K562 (cell line): ENCODE results near the gene COQ8A. TPM values are rescaled to one million over a fixed set of nuclear protein-coding genes. Genes with fewer than 3 reads are reported as not detected.

Experiments used
- ATAC-seq: fragments of 200-7000 bp; cut with Tn5 transposase; 3 replicates; pipeline ENCODE4 v1.9.1; 2020; ENCODE audit warnings: moderate library complexity
- BruUV-seq: library from RNA; stranded (reverse); fragments of 400-500 nt; replicated peaks from 2 replicates; lab custom pipeline; 2021; lab: Mats Ljungman, UMichigan
- CTCF ChIA-PET: fragments of 300-600 bp; formaldehyde crosslinking; extraction: SDS; loops from one replicate; lab custom pipeline; 2021; ENCODE audit warnings: low intra/inter-chr PET ratio; lab: Yijun Ruan, JAX
- POLR2A ChIA-PET: fragments of 300-600, 350-650 bp; sonication (Branson Sonifier 250); formaldehyde crosslinking; extraction: SDS; loops from one replicate; lab custom pipeline; 2021; ENCODE audit warnings: antibody characterized with exemption, inconsistent platforms; lab: Yijun Ruan, JAX
- DNase-seq, 4 experiments: peaks; one replicate each; pipeline versions ENCODE4 v3.0.0 to v3.0.0-alpha.2; 2011 to 2018; ENCODE audit warnings: low spot score in 3 of 4, mixed read lengths in 3 of 4; ENCODE audit errors: extremely low read depth in 1 of 4
- FAIRE-seq: peaks from 2 replicates; lab custom pipeline; 2011; peaks lifted over from hg19 to GRCh38; lab: Jason Lieb, UNC
- H2AFZ ChIP-seq: 2 replicates; pipeline ENCODE4 v1.6.0; 2011; ENCODE audit warnings: low read depth, low read length, control low read depth, inconsistent platforms
- H3K27ac ChIP-seq: fragments of 200-600 bp; 3 replicates; pipeline ENCODE4 v1.8.0; 2011; ENCODE audit warnings: low read depth, mild to moderate bottlenecking, control low read depth, inconsistent platforms, low read length, moderate library complexity, mixed read lengths; ENCODE audit errors: extremely low read depth
- H3K27me3 ChIP-seq, 2 experiments: fragments of 300-600 bp in 1 of 2; 2 replicates in 1 of 2; 3 replicates in 1 of 2; pipeline versions ENCODE4 v1.6.0 to v1.8.0; 2011; ENCODE audit warnings: inconsistent platforms in 2 of 2, low read length in 2 of 2, mild to moderate bottlenecking in 1 of 2, mixed read lengths in 1 of 2, moderate library complexity in 1 of 2; ENCODE audit not compliant: control insufficient read depth in 2 of 2, insufficient read depth in 2 of 2
- H3K36me3 ChIP-seq: fragments of 300-600 bp; 3 replicates; pipeline ENCODE4 v1.8.0; 2011; ENCODE audit warnings: mild to moderate bottlenecking, low read length, inconsistent platforms; ENCODE audit not compliant: control insufficient read depth, insufficient read depth
- H3K4me1 ChIP-seq, 2 experiments: fragments of 200-600 bp in 1 of 2; replicated peaks in 1 of 2; 2 replicates in 1 of 2; 3 replicates in 1 of 2; pipeline versions ENCODE4 v1.5.1 to v1.8.0; 2011; ENCODE audit warnings: inconsistent platforms in 2 of 2, low read length in 2 of 2, mild to moderate bottlenecking in 1 of 2, mixed read lengths in 1 of 2, moderate library complexity in 1 of 2; ENCODE audit not compliant: control insufficient read depth in 2 of 2, insufficient read depth in 2 of 2
- H3K4me2 ChIP-seq: 2 replicates; pipeline ENCODE4 v1.6.1; 2011; ENCODE audit warnings: low read length, control low read depth, inconsistent platforms, mixed read lengths; ENCODE audit not compliant: insufficient read depth
- H3K4me3 ChIP-seq: fragments of 200-600 bp; sonication (generic), shearing (Covaris generic); 2 replicates; pipeline ENCODE4 v1.5.1; 2016; ENCODE audit warnings: control low read depth, inconsistent platforms
- H3K79me2 ChIP-seq: fragments of 200-600 bp; 3 replicates; pipeline ENCODE4 v1.8.0; 2011; ENCODE audit warnings: low read length, inconsistent platforms; ENCODE audit not compliant: control insufficient read depth, insufficient read depth
- H3K9ac ChIP-seq, 2 experiments: 2 replicates each; pipeline versions ENCODE4 v1.6.0 to v1.6.1; 2011; ENCODE audit warnings: low read depth in 2 of 2, low read length in 2 of 2, control low read depth in 1 of 2, inconsistent platforms in 1 of 2, mild to moderate bottlenecking in 1 of 2, mixed read lengths in 1 of 2; ENCODE audit not compliant: insufficient read depth in 1 of 2
- H3K9me1 ChIP-seq: one replicate; pipeline ENCODE4 v1.6.0; 2011; ENCODE audit warnings: inconsistent platforms, mild to moderate bottlenecking, low read length, moderate library complexity; ENCODE audit not compliant: control insufficient read depth, insufficient read depth
- H3K9me3 ChIP-seq: replicated peaks from 2 replicates; pipeline ENCODE4 v1.5.1; 2011; ENCODE audit warnings: low read depth, low read length, inconsistent platforms; ENCODE audit not compliant: control insufficient read depth, insufficient read depth
- H4K20me1 ChIP-seq: replicated peaks from 2 replicates; pipeline ENCODE4 v1.6.1; 2011; ENCODE audit warnings: low read length, inconsistent platforms, mixed read lengths; ENCODE audit not compliant: control insufficient read depth, insufficient read depth
- BRCA1 ChIP-seq, 2 experiments: fragments of 450-650 bp in 1 of 2; sonication (generic) in 1 of 2; formaldehyde crosslinking in 1 of 2; IDR thresholded peaks; 2 replicates each; pipeline versions ENCODE4 v1.5.0 to v1.6.1; 2017 to 2020; ENCODE audit warnings: mild to moderate bottlenecking in 1 of 2, missing genetic modification reagents in 1 of 2
- HMGXB4 ChIP-seq: sonication (generic); formaldehyde crosslinking; IDR thresholded peaks from 2 replicates; pipeline ENCODE4 v1.8.1; 2023; ENCODE audit warnings: mild to moderate bottlenecking, missing genetic modification reagents
- TFAP4 ChIP-seq: sonication (generic); formaldehyde crosslinking; IDR thresholded peaks from 2 replicates; pipeline ENCODE4 v1.8.0; 2022; ENCODE audit warnings: missing genetic modification reagents, mild to moderate bottlenecking, moderate library complexity, borderline replicate concordance
- THRB ChIP-seq: fragments of 450-650 bp; formaldehyde crosslinking; conservative IDR thresholded peaks from 2 replicates; pipeline ENCODE4 v1.4.0; 2022; ENCODE audit warnings: mild to moderate bottlenecking, missing genetic modification characterization
- USF1 ChIP-seq: sonication (generic); formaldehyde crosslinking; IDR thresholded peaks from 2 replicates; pipeline ENCODE4 v1.9.0; 2022; ENCODE audit warnings: mild to moderate bottlenecking, missing genetic modification reagents
- ZNF41 ChIP-seq: fragments of 250-450 bp; sonication (Bioruptor Pico); conservative IDR thresholded peaks from 2 replicates; pipeline ENCODE4 v1.4.0; 2020; ENCODE audit warnings: mild to moderate bottlenecking
- ZNF449 ChIP-seq: fragments of 250-450 bp; sonication (Bioruptor Pico); IDR thresholded peaks from 2 replicates; pipeline ENCODE4 v1.8.0; 2022; ENCODE audit warnings: moderate library complexity, mild to moderate bottlenecking, inconsistent platforms
- WGBS: fragments of 100-300 bp; shearing (Covaris generic); methylation state at CpG from one replicate; pipeline ENCODE4 v1.1.6; 2016; ENCODE audit warnings: low coverage, mixed read lengths; ENCODE audit not compliant: insufficient coverage; ENCODE audit errors: missing lambda C conversion rate; 5-methylcytosine and 5-hydroxymethylcytosine counted together
- in situ Hi-C: fragments of 300-500 bp; cut with MboI; formaldehyde crosslinking; loops from 4 replicates; pipeline ENCODE4 v1.15.0; 2018; ENCODE audit warnings: inconsistent platforms, mixed read lengths
- intact Hi-C: fragments of 100-400 bp; cut with micrococcal nuclease; formaldehyde crosslinking; loops from 2 replicates; pipeline ENCODE4 v1.14.2; 2022
- polyA plus RNA-seq, 8 experiments: library from polyadenylated mRNA; depleted of rRNA in 4 of 8; stranded (reverse) in 5 of 8; unstranded in 3 of 8; fragments of >200 nt; fragmentation: Nextera tagmentation in 2 of 8; fragmentation: Illumina TruSeq in 1 of 8; extraction: Ambion mirVana in 2 of 8; extraction: Trizol in 1 of 8; gene quantifications; 2 replicates each; pipeline versions ENCODE4 v1.2.1 to v1.2.3, GENCODE V29; 2011 to 2014; ENCODE audit warnings: inconsistent platforms in 1 of 8, missing spikeins in 1 of 8
- total RNA-seq, 7 experiments: library from RNA; depleted of rRNA in 6 of 7; stranded (reverse); fragments of >200 nt in 6 of 7; fragmentation: Illumina TruSeq in 2 of 7; extraction: Trizol in 2 of 7; gene quantifications; 2 replicates each; pipeline versions ENCODE4 v1.2.1 to v1.2.3, GENCODE V29; 2011 to 2021; ENCODE audit warnings: low replicate concordance in 1 of 7

COQ8A gene
- total and polyA plus RNA-seq, 9 of the 15 experiments (the other 6 are each of a cell fraction or from before 2014, with no cell fraction given) = 2.6 to 54.3 (median 32.4) TPM

- no peak for TF ChIP-seq ZNF449 (CRISPR knock-in tag)
- TF ChIP-seq TFAP4 = peak; percentile 42; the same call in 1 of the 2 replicates
- no peak for TF ChIP-seq BRCA1 (IDR thresholded peaks at IDR 0.05)
- TF ChIP-seq BRCA1 (CRISPR knock-in tag; IDR thresholded peaks at IDR 0.05) = 0 out of 2 replicates have a peak, but pooled peaks have one; percentile 28
Measured at GRCh38 chr1:226940806-226941067, 643 bp downstream of the COQ8A start (continued).

GRCh38 chr1:226942392-226942791, 2.3 kb downstream of the COQ8A start:
- Histone ChIP-seq H3K9me1 (no peaks in the 10 kb centered on the region), H3K4me1 (peaks cover 57 to 65% of the 10 kb centered on the region in 2 experiments), H2AFZ (no peak overlapping the region), H3K4me2 (no peak overlapping the region), H3K27ac (no peak overlapping the region), H3K9me3 (no peaks in the 10 kb centered on the region; the same call in 1 of the 2 replicates), H3K27me3 (no peaks in the 10 kb centered on the region), H4K20me1 (peaks cover 4% of the 10 kb centered on the region; the same call in 1 of the 2 replicates)
- FAIRE-seq (no peak), ATAC-seq (no peak)
- POLR2A ChIA-PET = interaction anchor here (1.3 to 1.4 kb wide), 2 partner anchors 9 to 11 kb away, joined by 4 to 6 read pairs; no protein-coding TSS in a partner anchor
- WGBS = 77% methylated on average over 3 of the region's 3 CpGs
- in situ Hi-C loops (no loop called here), intact Hi-C loops (loop anchor here (10.0 kb wide), 1 partner anchor 372 kb away; the partner anchor contains the start of gene CDC42BPA)
- TF ChIP-seq USF1 (CRISPR knock-in tag) (0 out of 2 replicates have a peak, but pooled peaks have one; percentile 23), HMGXB4 (0 out of 2 replicates have a peak, but pooled peaks have one; percentile 21), THRB (CRISPR knock-in tag) (no peak), ZNF41 (CRISPR knock-in tag) (no peak)
- TF ChIP-seq, all 486 proteins: peak for 2
- DNase-seq = no peak
- CTCF ChIA-PET = no interaction called here
- H3K4me3 ChIP-seq = no peak overlapping the region
- no peaks in the 10 kb centered on the region for H3K36me3 ChIP-seq
- H3K9ac ChIP-seq = no peak overlapping the region
- peaks cover 55% of the 10 kb centered on the region for H3K79me2 ChIP-seq
- no TSS peak for BruUV-seq
